GM12873 (cell line): ENCODE results near the gene HOXA9.

Source experiments
- CTCF ChIP-seq: IDR thresholded peaks from 2 replicates; pipeline ENCODE4 v1.5.1; 2012; ENCODE audit warnings: low read depth, mild to moderate bottlenecking, moderate library complexity, low read length, control low read depth; ENCODE audit not compliant: insufficient read depth; ENCODE audit errors: missing control alignments

HOXA9 gene

GRCh38 chr7:27116031-27116961 lies 49.0 kb downstream of the HOXA9 start:
- no peak for TF ChIP-seq CTCF

- TF ChIP-seq CTCF = no peak
Measured at GRCh38 chr7:27115221-27116026, 49.9 kb downstream of the HOXA9 start.

- TF ChIP-seq CTCF = no peak
Measured at GRCh38 chr7:27114881-27115220, 50.5 kb downstream of the HOXA9 start.

GRCh38 chr7:27113991-27114769 lies 51.2 kb downstream of the HOXA9 start:
- no peak for TF ChIP-seq CTCF

- no peak for TF ChIP-seq CTCF
Measured at GRCh38 chr7:27112955-27113949, 52.1 kb downstream of the HOXA9 start.
